Endometrium (tissue), 2 donors: Measurements from ENCODE around the gene SV2B.

Experiments
- FAIRE-seq: peaks from 2 replicates; lab custom pipeline; 2012; peaks lifted over from hg19 to GRCh38; lab: Jason Lieb, UNC
- donor health status: control.
- donor health status: control.

SV2B gene

DNA sequence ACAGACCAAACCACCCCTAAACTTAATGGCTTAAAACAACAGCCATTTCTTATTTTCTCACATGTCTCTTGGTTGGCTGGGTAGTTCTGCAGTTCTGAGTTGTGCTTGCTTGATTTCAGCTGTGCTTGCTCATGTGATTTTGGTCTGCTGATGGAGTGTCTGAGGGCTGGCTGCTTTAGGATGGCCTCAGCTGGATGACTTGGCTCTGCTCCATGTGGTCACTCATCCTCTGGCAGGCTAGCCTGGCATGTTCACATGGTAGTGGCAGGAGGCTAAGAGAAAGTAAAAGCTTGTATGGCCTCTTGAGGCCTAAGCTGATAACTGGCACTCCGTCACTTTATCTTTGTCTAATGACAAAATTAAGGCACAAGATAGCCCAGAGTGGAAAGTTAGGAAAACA, 4.1 kb downstream of the SV2B start:
- FAIRE-seq: no peak

DNA sequence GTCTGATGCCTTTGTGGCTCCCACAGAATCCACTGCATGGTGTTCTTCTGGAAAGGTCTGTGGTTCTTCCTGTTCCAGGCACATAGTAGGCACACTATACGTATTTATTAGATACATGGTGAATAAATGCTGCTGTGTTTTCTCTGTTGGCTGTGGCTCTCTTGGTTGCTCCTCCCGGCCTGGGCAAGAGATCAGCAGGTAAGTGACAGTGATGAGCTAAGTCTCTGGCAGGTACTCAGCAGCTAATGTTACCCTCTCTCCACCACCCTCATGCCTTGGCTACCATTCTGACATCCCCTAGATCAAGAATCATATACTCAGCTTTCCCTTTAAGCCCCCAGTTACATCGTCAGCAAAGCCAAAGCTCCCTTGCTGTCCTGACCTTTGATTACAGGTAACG, 8.4 kb downstream of the SV2B start:
- no peak for FAIRE-seq

DNA sequence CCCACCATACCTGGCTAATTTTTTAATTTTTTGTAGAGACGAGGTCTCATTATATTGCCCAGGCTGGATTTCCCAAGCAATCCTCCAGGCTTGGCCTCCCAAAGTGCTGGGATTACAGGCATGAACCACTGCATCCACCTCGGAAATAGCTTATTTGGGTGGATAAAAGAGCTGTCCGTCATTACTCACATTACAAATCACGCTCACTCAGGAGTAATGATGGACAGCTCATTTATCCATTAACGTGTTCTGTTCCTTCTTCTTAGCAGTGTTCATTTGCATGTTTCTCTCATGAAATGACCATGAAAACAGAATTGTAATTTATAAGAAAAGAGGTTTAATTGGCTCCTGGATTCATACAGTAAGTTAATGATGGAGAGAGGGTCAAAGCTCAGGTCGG, 9.8 kb downstream of the SV2B start:
- no peak for FAIRE-seq

DNA sequence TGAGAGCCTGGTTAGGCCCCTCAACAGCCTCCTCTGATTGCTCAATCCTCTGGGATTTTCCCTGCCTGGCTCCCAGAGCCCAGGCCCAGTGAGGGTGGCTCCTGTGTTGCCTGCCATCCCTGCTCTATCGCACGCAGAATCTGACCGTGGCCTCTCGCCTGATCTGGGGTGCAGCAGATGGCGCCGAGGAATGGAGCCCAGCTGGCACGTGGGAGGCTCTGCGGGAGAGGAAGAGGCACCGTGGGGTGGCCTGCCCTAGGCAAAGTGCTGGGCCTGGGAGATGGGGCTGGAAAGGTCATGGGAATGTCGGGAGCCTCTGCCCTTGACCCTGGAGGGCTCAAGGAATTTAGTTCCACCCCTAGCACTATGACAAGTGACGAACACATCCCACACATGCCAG, 10.3 kb downstream of the SV2B start:
- FAIRE-seq: no peak

DNA sequence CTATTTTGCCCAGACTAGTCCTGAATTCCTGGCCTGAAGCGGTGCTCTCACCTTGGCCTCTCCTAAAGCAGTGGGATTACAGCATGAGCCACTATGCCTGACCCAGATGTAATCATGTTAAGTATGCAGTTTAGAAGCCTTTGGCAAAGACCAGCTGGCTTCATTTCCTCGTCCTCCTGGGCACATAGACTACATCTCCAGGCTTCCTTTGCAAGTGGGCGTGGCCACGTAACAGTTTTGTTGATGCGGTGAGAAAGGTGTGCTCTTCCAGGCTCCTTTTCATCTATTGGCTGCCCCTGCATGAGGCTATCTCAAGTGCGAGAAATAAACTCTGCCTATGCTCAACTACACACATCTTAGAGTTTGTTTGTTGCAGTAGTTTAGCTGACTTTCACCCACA, 13.0 kb downstream of the SV2B start:
- no peak for FAIRE-seq

DNA sequence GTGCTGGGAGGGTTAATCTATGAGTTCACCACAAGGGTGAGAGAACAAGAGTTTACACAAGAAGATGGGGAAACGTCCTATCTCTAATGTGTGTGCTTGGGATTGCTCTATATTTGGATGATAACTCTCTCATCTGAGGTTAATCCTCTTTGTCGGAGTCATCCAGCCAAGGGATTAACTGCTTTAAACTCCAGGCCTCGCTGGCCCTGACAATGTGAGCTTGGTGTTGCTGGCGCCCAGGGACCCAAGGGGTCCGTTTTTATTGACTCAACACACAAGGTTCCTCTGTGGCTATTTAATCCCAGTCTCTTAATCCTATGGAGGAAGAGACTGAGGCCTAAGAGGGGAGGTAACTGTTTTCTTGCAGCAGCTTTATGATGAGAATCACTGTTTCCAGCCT, 14.2 kb downstream of the SV2B start:
- no peak for FAIRE-seq

DNA sequence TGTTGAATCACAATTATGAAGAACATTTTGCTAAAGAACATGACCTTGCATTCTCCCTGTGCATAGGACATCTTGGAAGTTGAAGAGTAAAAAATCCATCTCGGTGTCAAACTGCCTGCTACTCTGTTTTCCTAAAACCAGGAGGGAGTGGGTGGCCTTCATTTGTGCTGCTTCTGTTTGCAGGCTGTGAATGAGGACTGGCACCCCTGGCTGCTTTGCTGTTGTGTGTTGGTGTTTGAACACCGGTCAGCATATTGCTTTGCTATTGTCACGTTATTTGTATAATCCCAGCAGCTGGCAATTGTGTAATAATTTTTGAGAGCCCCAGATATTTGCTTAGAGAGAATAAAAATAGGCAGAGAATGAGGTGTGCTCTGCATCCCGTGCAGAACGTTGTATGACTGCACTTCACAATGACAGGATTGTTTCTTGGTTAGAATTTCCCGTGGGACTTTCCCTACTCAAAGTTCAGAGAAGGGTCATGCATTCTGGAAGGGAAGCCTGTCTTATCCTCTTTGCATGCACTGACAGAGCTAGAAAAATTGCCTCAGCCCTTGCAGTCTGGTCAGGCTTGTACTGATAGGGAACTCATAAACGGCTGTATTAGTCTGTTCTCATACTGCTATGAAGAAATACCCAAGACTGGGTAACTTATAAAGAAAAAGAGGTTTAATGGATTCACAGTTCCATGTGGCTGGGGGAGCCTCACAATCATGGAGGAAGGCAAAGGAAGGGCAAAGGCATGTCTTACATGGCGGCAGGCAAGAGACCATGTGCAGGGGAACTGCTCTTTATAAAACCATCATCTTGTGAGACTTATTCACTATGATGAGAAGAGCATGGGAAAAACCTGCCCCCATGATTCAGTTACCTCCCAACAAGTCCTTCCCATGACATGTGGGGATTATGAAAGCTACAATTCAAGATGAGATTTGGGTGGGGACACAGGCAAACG, 16.3 kb downstream of the SV2B start:
- FAIRE-seq: no peak

DNA sequence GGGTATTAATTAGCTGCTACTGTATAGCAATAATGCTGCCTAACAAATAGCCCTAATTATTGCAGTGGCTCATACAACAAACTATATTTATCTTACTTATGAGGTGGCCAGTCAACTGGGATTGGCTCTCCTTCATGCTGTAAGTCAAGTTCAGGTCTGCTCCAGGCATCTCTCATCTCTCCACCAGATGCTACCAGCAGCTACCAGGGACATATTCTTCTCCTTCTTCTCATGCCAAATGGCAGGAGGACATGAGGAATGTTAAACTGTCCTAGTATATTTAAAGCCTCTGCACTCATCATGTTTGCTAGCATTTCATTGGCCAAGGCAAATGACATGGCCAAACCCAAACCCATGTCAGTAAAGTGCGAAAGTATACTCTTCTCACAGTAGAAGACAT, 17.3 kb downstream of the SV2B start:
- no peak for FAIRE-seq

DNA sequence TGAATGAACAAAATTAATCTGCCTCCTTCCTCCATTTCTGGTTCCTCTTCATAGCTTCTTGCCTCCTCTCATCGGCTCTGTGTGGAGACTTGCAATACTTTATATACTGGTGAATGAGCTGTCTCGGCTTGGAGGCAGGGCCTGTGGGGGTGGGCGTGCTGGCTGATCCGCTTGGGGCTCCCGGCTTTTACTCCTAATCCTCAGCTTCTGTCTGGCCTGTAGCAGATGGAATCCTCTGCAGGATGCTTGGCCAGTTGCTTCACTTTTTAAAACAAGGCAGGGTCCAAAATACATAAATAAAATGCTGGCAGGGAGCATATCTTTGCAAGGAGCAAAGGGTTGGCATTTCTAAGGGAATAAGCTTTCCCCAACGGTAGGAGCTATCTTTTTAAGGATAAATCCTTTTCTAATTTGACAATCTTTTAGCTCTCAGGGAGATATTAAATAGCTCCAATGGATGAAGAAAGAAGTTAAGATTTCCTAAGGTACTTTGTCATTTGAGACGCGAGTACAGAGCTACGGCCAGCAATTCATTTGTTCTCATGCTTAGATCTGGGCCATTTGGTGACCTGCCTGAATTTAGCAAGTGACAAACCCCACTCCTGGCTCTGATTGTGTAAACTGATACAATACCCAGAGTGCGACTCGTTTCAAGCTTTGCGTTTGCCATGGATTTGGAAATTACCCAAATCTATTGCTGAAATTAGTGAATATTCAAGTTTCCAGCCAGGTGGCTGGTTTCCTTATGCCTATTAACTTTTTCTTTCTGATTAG, 18.9 kb downstream of the SV2B start:
- no peak for FAIRE-seq

DNA sequence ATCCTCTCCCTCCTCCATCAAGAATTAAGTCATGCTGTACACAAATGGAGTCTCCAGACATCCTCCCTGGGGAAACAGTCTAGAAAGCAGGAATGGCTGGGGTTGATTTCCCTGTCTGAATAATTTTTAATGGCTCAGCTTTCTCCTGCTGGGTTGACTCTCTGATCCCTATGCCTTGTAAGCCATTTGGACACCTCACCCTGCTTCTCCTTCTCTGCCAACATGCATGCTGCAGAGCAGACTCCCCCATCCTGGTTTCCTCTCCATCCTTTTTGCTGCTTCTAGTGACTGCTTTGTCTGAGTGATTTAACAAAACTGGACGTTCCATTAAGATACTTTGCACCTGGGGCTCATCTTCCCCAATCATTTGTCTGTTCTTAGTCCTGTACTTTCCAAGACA, 22.2 kb downstream of the SV2B start:
- no peak for FAIRE-seq

DNA sequence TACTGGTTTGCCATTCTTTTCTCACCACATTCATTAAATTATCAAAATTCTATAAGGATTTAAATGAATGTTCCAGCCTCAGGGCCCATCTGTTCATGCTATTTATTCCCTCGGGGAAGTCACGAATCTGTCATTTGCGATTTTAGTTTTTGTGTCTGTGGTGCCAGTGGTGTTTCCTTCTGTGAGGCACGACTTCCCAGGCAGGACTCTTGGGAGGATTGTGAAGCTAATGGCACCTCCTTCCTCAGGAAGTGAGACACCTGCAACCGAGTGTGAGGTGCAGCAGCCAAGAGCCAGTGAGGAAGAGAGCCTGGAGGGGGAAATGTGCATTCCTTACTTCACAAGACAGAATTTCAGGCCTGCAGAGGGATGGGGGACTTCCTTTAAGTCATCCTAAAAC, 24.1 kb downstream of the SV2B start:
- FAIRE-seq: no peak

DNA sequence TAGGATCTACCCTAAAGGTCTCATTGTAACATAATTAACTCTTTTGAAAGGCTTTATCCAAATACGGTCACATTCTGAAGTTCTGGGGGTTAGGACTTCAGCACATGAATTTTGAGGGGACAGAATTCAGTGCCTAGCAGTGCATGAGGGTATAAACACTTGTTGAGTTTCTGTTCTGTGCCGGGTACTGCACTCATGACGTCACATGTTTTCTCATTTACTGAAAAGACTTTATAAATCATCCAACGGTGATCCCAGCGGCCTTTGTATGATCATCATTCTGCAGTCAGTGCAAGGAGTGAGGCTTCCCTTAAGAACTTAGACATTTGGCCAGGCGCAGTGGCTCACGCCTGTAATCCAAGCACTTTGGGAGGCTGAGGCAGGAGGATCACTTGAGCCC, 25.1 kb downstream of the SV2B start:
- no peak for FAIRE-seq

DNA sequence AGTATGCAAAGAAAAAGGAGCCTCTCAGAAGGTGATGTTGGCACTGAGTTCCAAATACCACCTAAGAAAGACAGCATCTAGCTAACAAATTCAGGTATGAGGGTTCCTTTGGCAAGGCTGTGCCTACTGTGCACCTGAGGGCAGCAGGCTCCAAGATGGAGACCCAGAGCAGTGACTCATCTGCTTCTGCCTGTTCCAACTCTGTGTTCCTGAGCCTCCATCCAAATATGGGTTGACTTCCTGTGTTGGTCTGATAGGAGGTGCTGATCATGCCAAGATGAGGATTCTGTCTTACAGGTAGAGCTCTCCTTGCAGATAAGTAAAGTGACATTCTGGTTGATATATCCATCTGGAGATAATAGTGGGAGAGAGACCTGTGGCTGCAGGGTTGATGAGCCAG, 26.0 kb downstream of the SV2B start:
- no peak for FAIRE-seq

DNA sequence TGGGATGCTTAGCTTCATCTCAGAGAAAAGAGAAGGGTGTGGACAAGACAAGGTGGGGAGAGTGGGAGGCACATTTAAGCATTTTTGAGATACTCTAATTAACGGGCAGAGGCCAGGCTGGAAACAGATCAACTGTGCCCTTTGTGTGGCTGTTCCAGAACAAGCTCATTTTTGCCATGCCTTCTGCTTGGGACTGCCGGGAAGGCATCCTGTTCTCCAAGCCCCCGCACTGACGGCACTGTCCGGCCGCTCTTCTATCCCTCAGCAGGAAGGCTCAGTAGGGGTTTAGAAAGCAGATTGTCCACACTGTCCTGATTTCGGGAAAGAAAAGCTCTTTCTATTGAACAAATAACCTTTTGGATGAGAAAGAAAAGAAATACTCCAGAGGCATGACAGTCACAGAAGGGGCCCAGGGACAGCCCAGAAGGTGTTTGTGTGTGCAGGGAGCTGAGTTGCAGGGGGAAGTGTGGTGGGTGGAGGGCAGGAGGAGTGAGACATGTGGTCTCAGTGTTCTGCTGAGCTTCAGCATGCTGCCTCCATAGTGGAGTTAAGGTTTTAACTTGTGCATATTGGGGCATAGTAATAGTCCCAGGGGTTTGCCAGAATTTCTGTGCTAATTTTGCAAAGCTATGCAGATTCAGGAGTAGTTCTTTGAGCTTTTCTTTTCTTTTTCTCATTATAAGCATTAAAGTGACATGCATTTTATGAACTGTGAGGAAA, 27.3 kb downstream of the SV2B start:
- FAIRE-seq: no peak

DNA sequence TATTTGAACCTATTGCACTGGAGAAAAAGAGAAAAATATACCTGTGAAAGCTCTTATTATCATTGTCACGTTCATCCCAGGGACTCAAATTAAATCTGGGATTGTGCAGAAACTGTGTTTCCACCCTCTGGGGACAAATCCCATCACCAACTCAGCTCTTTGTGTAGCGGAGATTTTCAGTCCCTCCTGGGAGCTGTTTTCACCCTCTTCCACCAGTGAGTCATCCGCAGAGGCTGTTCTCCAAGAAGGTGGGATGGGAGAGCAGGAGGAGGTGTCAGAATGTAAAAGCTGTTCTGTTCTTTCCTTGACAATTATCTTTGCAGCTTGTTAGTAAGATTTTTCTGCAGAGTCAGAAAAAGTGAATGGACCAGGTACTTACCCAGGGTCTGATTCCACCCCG, 28.0 kb downstream of the SV2B start:
- FAIRE-seq: no peak

DNA sequence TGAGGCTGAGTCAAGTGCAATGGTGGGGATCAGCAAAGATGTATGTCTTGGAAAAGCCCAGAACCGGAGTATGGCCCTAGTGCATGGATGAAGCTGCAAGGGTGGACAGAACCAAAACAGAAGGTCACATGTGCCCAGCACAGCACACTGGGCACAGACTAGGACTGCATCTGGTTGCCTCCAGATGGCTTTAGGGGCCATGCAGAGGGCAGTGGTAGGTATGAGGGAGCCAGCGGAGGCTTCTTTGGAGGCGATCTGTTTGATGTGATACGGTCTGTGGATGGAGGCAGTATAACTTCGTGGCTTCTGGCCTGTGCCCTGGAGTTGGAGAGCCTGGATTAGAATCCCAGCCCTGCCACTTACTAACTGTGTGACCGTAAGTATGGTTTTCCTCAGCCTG, 29.4 kb downstream of the SV2B start:
- no peak for FAIRE-seq

DNA sequence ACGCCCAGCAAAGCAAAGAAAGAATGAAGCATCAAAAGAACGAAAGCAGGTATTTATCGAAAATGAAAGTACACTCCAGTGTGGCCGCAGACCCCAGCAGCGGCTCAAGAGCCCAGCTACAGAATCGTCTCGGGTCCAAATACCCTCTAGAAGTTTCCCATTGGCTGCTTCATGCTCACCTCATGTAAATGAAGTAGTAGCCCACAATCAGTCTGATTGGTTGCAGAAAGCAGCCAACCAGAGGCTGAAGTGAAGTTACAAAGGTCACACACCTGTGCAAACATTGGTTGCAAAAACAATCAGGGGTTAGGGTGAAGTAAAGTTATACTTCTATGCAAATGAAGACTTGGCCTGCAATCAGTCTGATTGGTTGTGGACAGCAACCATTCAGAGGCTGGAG, 32.0 kb downstream of the SV2B start:
- no peak for FAIRE-seq

DNA sequence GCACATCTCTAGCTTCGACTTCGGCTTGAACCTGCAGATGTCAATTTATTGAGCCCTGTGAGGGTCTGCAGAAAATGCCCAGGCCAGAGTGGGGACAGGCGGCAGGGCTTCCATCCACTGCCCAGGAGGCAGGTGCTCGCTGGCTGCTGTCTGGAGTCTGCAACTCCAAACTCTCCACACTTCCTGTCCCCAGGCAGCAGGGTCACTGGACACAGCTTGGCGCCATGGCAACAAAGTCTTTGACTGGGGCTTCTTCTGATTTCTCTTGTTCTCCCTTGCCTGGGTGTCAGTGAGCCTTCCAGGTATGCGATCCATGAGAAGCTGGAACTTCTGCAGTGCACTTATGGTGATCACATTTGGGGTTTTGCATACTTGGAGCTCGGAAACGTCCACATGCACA, 33.5 kb downstream of the SV2B start:
- FAIRE-seq: no peak

DNA sequence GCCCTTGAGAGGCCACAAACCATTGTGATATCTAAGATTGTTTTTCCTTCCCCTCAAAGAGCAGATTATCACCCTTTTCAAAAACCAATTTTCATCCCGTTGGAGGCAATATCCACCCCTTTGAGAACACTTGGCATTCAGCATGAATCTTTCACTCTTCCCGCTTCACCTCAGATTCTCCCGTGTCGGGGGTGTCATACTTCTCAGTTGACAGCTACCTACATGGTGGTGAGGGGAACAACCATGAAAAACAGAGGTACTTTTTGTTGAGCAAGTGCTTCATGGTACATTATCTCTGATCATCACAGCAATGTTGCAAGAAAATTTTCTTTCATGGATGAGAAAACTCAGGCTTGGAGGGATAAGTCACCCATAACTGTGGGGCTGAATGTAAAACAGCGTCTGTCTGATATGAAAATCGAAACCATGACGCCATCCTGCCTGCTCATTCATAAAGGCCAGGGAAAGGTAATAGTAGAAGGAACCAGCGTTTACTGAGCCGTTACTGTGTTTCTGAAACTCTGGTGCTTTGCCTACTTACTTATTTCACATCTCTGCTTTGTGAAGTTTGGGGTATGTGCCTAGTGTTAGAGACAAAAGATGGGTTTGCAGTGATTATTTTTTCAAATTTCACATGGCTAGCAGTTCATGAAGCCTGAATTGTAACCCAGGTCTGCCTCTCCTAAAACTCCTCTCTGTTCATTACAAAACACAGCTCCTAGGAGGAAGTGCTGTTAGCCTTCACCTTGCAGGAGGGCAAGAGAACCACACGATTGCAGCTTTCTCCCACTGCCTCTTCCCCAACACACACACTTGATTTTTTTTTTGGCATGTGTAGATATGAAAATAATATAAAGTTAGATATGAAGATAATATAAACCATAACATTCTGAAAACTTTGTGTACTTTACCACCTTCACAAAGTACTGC, 35.4 kb downstream of the SV2B start:
- no peak for FAIRE-seq

DNA sequence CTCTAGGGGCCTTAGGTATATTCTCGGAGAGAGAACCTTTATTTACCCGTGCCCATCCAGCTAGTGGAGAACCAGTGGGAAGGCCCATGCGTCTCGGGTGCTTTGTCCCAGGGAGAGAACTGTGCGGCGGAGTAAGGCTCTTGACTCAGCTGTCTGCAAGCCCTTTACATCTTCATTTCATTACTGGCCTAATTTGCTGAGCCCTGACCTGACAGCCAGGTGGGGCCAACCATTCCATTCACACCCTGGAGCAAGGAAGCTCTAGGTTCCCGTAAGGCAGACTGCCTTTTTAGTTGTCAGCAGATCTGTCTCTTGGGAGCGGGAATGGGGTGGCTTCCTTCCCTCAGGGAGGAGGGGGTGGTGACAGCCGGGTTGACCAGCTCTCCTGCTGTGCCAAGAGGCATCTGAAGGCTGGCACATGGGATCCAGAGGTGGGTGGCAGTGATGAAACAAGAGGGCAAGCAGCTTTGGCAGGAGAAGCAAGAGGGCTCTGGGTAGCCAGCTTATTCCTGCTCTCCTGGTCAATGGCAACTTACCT, 36.4 kb downstream of the SV2B start:
- FAIRE-seq: no peak

DNA sequence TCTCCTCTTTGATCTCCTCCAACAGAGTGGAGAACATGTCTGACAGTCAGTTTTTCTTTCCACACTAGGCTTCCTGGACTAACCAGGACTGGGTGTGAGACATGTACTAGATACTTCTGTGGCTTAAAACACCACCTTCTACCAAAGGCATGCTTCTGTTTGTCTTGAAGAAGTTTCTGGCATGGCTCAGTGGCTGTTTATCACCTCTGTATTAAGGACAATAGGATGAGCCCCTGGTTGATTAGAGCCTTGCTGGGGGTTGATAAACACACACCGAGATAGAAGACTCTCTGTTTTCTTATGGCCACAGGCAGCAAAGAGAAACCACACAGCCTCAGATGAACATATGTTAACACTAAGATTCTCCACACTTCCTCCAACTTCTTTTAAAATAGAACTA, 40.5 kb downstream of the SV2B start:
- FAIRE-seq: no peak

DNA sequence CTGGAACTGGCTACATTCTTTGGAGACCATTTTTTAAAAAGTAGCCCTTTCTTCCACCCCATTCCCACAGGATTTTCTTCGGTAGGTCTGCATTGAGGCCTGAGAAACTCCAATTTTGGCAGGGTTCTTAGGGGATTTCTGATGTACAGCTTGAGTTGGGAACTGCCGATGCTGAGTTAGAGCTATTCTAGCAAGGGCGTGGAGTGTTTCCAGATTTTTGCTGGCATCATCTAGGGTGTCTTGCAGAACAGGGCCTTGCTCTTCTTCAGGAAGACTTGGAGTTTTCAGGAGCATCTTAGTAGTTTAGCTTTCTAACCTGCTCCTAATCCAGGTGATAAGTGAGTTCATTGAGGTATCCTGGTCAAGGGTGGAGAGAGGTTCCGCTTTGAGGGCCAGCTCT, 41.0 kb downstream of the SV2B start:
- FAIRE-seq: no peak
